Activated T-cell treated with anti-CD3 and anti-CD28 coated beads for 24 hours (primary cell): Measurements from ENCODE around the gene ATP6V0C.
"Not testable (repeated sequence)": the region's sequence is repeated elsewhere in the genome, so short reads cannot be mapped to it uniquely, and the experiment has no call there.

ENCODE experiments used
- DNase-seq: peaks from one replicate; pipeline ENCODE4 v3.0.0-alpha.2; 2020; ENCODE audit warnings: low read depth

Gene ATP6V0C

DNA sequence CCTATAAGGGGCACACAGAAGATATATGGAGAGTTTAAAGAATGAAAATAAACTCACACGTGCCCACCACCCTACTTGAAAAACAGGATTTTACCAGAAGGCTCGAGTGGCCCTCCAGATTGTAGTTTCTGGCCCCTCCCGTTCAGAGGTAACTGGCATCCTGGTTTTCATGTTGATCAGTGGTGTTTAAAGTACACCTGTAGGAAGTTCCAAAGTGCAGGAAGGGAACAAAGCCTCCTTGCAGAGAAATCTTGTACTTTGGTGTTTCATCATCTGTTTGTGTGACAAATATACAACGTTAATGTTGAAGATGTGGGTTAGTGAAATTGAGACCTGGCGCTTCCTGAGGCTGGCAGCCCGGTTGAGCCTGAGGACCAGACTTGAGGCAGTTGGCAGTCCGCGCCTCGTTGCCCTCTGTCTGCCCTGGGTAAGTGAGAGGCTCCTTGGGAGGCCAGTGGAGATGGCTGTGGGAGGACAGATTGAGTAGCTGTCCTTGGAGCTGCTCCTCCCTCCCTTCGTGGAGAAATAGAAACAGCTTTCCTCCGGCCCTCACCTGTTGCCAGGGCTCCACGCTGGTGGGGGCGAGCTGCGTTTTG is 36.6 kb downstream of the ATP6V0C start:
- DNase-seq = not testable (repeated sequence)

DNA sequence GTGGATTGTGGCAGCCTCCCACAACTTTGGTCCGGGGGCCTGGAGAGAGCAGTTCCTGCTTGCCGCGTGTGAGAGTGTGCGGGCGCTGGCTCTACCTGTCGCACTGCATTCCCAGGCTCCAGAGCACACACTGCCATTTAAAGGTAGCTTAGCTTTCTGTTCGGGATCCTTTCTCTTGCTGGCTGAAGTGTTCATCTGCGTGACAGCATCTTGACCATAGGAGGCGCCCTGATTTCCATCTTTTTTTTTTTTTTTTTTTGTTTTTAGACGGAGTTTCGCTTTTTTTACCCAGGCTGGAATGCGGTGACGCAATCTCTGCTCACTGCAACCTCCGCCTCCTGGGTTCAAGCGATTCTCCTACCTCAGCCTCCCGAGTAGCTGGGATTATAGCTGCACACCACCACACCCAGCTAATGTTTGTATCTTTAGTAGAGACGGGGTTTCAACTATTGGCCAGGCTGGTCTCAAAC is 37.7 kb downstream of the ATP6V0C start:
- not testable (repeated sequence) for DNase-seq

DNA sequence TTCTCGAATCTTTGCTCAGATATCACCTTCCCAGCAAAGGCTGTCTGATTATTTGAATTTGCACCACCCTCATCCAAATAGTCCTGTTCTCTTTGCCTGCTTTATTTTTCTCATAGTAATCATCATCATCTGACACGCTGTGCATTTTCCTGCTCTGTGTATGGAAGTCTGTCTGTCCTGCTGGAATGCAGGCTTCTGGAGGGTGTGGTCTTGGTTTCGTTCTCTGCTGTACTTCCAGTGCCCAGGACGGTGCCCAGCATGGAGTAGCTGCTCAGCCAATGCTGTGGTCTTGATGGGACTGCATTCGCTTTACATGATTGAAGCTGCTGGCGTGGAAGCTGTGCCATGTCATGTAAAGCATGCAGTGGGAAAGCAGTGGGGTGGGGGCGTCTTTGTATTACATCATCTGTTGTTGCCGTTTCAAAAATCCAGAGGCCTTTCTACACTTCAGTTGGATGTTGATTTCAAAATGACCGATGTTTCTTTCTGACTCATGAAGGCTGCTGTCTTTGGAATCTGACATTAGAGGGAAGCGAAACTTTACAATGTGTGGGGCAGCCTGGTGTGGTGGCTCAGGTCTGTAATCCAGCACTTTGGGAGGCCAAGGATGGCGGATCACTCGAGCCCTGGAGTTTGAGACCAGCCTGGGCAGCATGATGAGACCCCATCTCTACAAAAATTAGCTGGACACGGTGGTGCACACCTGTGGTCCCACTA is 41.1 kb downstream of the ATP6V0C start:
- not testable (repeated sequence) for DNase-seq

DNA sequence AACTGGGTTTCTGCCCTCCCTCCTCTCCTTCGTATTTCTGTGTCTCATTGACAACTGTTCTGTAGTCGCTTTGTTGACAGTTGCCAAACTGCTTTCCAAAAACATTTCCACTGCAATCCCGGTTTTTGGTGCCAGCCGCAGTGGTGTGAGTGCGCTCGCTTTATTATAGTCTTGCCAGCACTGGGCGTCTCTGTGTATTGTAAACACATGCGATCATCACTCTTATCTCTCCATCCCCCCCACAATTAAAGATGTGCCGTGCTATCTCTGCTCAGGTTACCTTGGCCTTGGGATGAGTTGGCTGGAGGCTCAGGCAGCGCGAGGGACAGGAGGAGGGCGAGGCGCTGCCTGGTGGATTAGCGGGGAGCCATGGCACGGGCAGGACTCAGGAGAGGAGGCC is 43.4 kb downstream of the ATP6V0C start:
- not testable (repeated sequence) for DNase-seq

DNA sequence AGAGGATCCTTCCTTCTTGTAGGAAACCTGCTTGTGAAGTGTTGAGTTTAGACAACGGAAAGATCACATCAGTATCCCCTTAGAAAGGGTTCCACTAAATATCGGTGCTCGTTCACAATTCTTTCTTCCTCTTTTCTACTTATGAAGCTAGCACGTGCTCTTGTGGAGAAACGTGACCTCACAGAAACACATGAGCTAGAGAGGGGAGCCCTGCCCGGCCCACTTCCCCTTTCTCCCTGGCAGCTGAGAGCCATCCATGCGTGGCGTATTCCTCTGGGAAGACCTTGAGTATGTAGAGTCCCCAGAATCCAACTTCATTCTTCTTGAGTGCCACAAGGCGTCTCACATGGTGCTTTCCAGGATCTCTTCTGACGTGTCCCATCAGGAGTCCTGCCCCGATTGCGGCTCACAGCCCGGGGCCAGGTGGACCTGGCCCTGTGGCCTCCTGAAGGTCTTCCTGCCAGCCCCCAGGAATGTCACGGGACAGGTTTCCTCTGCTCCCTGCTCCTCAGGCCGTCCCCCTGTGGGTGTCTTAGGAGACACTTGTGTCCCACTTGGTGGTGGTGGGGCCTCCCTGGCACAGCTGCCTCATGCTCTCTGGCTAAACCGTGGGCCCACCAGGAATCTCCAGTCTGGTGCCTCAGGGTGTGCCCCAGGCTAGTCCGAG is 46.5 kb downstream of the ATP6V0C start:
- DNase-seq = not testable (repeated sequence)

DNA sequence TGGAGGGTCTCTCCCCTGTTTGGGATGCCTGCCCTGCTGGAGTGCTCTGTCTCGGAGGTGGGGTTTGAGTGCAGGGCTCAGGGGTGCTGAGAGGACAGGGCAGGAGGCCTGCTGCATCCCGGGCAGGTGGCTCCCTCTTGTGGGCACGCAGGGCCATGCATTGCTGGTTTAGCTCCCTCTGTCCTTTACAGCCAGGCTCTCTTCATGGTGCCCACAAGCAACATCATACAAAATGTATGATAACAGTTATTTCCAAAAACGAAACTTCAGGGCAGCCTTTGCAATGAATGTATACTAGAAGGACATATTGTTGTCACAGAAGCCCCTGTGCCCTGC is 47.0 kb downstream of the ATP6V0C start:
- DNase-seq = peak; percentile 52

DNA sequence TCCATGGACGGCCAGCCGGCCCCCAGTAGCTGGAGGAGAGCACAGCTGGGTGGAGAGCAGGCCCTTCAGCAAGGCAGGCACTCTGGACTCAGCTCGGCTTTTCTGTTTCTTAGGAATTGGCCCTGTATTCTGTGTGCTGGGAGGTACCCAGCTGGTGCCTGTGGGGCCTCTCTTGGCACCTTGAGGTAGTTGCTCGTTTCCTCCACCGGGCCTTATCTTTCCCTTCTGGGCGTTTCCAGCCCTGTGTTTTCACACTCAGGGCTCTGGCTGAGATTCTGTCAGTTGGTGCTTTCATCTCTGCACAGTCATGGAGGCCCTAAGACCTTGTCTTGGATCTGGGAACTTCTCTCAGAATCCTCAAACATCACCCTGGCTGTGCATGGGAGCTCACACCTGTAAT is 53.8 kb downstream of the ATP6V0C start:
- DNase-seq = not testable (repeated sequence)

DNA sequence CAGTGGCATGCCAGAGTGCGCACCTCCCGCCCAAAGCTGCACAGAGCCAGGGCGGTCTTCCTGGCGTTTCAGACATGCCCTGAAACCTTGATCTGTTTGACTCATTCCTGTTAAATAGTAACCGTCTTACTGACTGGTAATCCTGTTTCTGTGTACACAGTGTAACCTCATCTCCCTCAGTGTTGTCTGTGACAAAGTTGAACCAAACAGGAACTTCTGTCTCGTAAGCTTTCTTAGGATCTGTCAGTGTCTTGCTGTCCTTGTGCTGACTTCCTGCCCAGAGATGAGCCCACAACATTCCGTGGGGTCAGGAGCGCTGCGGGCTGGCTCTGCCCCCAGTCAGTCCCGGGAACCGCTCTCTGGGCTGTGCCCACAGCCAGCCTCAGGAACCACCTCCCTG is 54.8 kb downstream of the ATP6V0C start:
- not testable (repeated sequence) for DNase-seq
